Prostate gland (tissue), 2 donors: ENCODE data around the gene TSPAN18. TPM values are rescaled to one million over a fixed set of nuclear protein-coding genes. Genes with fewer than 3 reads are reported as not detected.

ENCODE experiments used
- DNase-seq: peaks from one replicate; pipeline ENCODE4 v3.0.0-alpha.2; 2019; ENCODE audit warnings: low spot score
- H3K27ac ChIP-seq, 2 donors: fragments of 200-600 bp; sonication (generic); 2 replicates each; pipeline ENCODE4 v1.5.1; 2017 to 2019
- H3K27me3 ChIP-seq: fragments of 200-600 bp; sonication (generic); replicated peaks from 2 replicates; pipeline ENCODE4 v1.5.1; 2019; ENCODE audit not compliant: insufficient read depth
- H3K36me3 ChIP-seq, 2 donors: fragments of 200-600 bp; sonication (generic); 1 replicate in 1 of 2; 2 replicates in 1 of 2; pipeline versions ENCODE4 v1.5.1 to v1.8.1; 2017 to 2019
- H3K4me1 ChIP-seq: fragments of 200-600 bp; sonication (generic); replicated peaks from 2 replicates; pipeline ENCODE4 v1.5.1; 2019
- H3K4me3 ChIP-seq, 2 donors: fragments of 200-600 bp; sonication (generic); 2 replicates each; pipeline ENCODE4 v1.5.1; 2017 to 2019
- H3K9me3 ChIP-seq: fragments of 200-600 bp; sonication (generic); 2 replicates; pipeline ENCODE4 v1.5.1; 2017
- POLR2A ChIP-seq: fragments of 450-650 bp; IDR thresholded peaks from one replicate; pipeline ENCODE4 v1.6.1; 2016; ENCODE audit warnings: antibody characterized with exemption, mild to moderate bottlenecking
- POLR2AphosphoS5 ChIP-seq: sonication (generic); formaldehyde crosslinking; IDR thresholded peaks from one replicate; pipeline ENCODE4 v1.6.1; 2017; ENCODE audit warnings: antibody characterized with exemption
- whole genome bisulfite sequencing: methylation state at CpG from one replicate; pipeline ENCODE4 v1.1.5; 2018; 5-methylcytosine and 5-hydroxymethylcytosine counted together
- intact Hi-C: fragments of 100-400 bp; cut with DNase I; formaldehyde crosslinking; loops from one replicate; pipeline ENCODE4 v1.14.2; 2022
- total RNA-seq, 2 donors: library from RNA; depleted of rRNA; stranded (reverse); fragments of >200 nt; gene quantifications; one replicate each; pipeline ENCODE4 v1.1.0, GENCODE V29; 2016
- TF ChIP-seq, protein P1 (sequence below), 4 experiments: fragments of 200-600 bp in 2 of 4; fragments of 450-650 bp in 2 of 4; sonication (generic) in 2 of 4; IDR thresholded peaks; 1 replicate in 3 of 4; 2 replicates in 1 of 4; pipeline ENCODE4 v1.5.1; 2016 to 2019; ENCODE audit warnings: antibody characterized with exemption in 4 of 4, mild to moderate bottlenecking in 2 of 4, moderate library complexity in 2 of 4

Gene TSPAN18
- total RNA-seq, 2 donors from 2014 or later: 4.1 to 6.6 TPM

DNA sequence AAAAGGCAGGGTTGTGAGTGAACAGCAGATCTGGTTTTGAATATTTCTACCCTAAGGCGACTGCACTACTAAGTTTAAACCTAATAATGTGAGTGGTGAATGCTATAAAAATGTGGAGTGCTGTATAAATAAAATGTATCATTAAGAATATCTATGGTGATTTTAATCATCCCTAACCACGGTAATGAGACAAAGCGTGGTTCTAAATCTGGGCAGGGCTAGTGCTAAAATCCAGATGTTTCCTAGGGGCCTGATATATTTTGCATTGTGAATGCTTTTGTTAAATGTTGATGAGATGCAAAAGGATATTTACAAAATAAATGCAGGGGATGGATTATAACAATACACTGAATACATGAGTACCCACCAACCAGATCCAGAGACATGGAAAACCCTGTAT, 58.1 kb downstream of the TSPAN18 start:
- Histone ChIP-seq H3K36me3 (no peaks in the 10 kb centered on the region), H3K4me3 (no peak overlapping the region), H3K4me1 (no peaks in the 10 kb centered on the region), H3K27ac (no peak overlapping the region), H3K27me3 (no peaks in the 10 kb centered on the region), H3K9me3 (no peaks in the 10 kb centered on the region)
- intact Hi-C loops: no loop called here
- TF ChIP-seq POLR2AphosphoS5 (no peak), POLR2A (no peak)
- TF ChIP-seq, protein P1, sequence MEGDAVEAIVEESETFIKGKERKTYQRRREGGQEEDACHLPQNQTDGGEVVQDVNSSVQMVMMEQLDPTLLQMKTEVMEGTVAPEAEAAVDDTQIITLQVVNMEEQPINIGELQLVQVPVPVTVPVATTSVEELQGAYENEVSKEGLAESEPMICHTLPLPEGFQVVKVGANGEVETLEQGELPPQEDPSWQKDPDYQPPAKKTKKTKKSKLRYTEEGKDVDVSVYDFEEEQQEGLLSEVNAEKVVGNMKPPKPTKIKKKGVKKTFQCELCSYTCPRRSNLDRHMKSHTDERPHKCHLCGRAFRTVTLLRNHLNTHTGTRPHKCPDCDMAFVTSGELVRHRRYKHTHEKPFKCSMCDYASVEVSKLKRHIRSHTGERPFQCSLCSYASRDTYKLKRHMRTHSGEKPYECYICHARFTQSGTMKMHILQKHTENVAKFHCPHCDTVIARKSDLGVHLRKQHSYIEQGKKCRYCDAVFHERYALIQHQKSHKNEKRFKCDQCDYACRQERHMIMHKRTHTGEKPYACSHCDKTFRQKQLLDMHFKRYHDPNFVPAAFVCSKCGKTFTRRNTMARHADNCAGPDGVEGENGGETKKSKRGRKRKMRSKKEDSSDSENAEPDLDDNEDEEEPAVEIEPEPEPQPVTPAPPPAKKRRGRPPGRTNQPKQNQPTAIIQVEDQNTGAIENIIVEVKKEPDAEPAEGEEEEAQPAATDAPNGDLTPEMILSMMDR (IDR thresholded peaks at IDR 0.05): no peak
- 55% methylated on average over 3 of the region's 3 CpGs for WGBS
- no peak for DNase-seq

GRCh38 chr11:44785856-44786607, 59.3 kb downstream of the TSPAN18 start:
- DNase-seq: no peak
- TF ChIP-seq, protein P1 (IDR thresholded peaks at IDR 0.05): no peak
- TF ChIP-seq POLR2AphosphoS5: no peak
- TF ChIP-seq POLR2A: no peak
- intact Hi-C loops: no loop called here

GRCh38 chr11:44787070-44787469, 60.3 kb downstream of the TSPAN18 start:
- no peak for TF ChIP-seq POLR2A
- TF ChIP-seq, protein P1 (IDR thresholded peaks at IDR 0.05): no peak
- no peak for TF ChIP-seq POLR2AphosphoS5
- H3K27me3 ChIP-seq: no peaks in the 10 kb centered on the region
- H3K27ac ChIP-seq: no peak overlapping the region
- no peak overlapping the region for H3K4me3 ChIP-seq
- intact Hi-C loops: no loop called here
- 85% methylated on average over 3 of the region's 3 CpGs for WGBS
- no peaks in the 10 kb centered on the region for H3K36me3 ChIP-seq
- no peaks in the 10 kb centered on the region for H3K4me1 ChIP-seq
- H3K9me3 ChIP-seq: no peaks in the 10 kb centered on the region
- no peak for DNase-seq

More at GRCh38 chr11:44785856-44786607, 59.3 kb downstream of the TSPAN18 start:
- Histone ChIP-seq H3K9me3 (no peaks in the 10 kb centered on the region), H3K4me1 (no peaks in the 10 kb centered on the region), H3K36me3 (no peaks in the 10 kb centered on the region), H3K27me3 (no peaks in the 10 kb centered on the region), H3K27ac (no peak overlapping the region), H3K4me3 (no peak overlapping the region)
- WGBS: 67% methylated on average over 7 of the region's 7 CpGs

- H3K9me3 ChIP-seq: no peaks in the 10 kb centered on the region
- H3K4me3 ChIP-seq: no peak overlapping the region
- H3K27me3 ChIP-seq: no peaks in the 10 kb centered on the region
- H3K36me3 ChIP-seq: no peaks in the 10 kb centered on the region
- H3K4me1 ChIP-seq: no peaks in the 10 kb centered on the region
- intact Hi-C loops: no loop called here
- WGBS: 92% methylated on average over 9 of the region's 9 CpGs
- no peak for DNase-seq
- TF ChIP-seq POLR2AphosphoS5: no peak
- TF ChIP-seq, protein P1 (IDR thresholded peaks at IDR 0.05): no peak
- no peak for TF ChIP-seq POLR2A
- no peak overlapping the region for H3K27ac ChIP-seq
Measured at GRCh38 chr11:44787981-44788380, 61.2 kb downstream of the TSPAN18 start.
